Measurements from ENCODE around the gene FSTL4. TPM values are rescaled to one million over a fixed set of nuclear protein-coding genes. Genes with fewer than 3 reads are reported as not detected.

The FSTL4 gene
- total RNA-seq, 1 experiment from 2014 or later = 2.7 TPM

DNA sequence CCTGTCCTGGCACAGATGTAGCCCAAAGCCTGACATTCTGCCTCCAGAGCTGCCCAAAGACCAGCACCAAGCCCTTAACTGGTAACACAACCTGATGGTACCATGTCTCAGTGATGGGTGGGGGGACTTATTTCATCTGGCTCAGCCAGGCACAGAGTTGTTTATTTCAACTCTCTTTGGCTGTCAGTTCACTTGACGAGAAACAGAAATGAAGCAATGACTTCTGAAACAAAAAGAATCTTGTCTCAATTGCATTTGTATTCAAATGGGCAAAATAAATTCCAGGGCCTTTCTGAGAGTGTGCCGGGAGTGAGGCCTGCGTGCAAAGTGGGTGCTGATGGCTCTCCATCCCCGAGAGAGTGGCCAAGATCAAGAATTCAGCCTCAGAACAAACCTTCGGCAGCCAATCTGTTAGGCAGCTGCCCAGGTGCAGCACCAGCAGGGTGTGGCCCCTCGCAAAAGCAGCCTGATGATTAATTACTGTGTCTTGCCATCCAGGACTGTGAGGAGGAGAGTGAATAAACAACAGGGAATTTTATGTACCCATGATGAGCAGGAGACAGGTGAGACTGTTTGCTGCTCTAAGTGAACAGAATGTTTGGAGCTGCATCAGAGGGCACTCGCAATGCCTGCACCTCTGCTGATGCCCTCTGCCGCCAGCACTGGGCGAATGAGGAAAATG lies 322.5 kb downstream of the FSTL4 start:
- BruUV-seq (replicated peaks) = no TSS peak
- H3K4me1 ChIP-seq = no peaks in the 10 kb centered on the region
- ChIA-PET POLR2A (no interaction called here), CTCF (no interaction called here)
- intact Hi-C loops (cut with micrococcal nuclease; ENCODE audit: unreplicated experiment) = no loop called here
- Mint-ChIP-seq H3K9me3 (ENCODE audit: unreplicated experiment) (no peaks in the 10 kb centered on the region), H3K4me1 (ENCODE audit: low read depth, unreplicated experiment) (peaks cover 6% of the 10 kb centered on the region), H3K27me3 (ENCODE audit: insufficient read depth, unreplicated experiment) (no peaks in the 10 kb centered on the region), H3K27ac (ENCODE audit: unreplicated experiment) (no peak overlapping the region), H3K4me3 (ENCODE audit: unreplicated experiment) (no peak overlapping the region), H3K36me3 (ENCODE audit: insufficient read depth, unreplicated experiment) (no peaks in the 10 kb centered on the region)
- H3K36me3 ChIP-seq (ENCODE audit: control insufficient read depth, insufficient read depth, low read length) = no peaks in the 10 kb centered on the region
- no peak overlapping the region for H3K4me3 ChIP-seq (ENCODE audit: low read depth, low read length)
- TF ChIP-seq, protein P1, sequence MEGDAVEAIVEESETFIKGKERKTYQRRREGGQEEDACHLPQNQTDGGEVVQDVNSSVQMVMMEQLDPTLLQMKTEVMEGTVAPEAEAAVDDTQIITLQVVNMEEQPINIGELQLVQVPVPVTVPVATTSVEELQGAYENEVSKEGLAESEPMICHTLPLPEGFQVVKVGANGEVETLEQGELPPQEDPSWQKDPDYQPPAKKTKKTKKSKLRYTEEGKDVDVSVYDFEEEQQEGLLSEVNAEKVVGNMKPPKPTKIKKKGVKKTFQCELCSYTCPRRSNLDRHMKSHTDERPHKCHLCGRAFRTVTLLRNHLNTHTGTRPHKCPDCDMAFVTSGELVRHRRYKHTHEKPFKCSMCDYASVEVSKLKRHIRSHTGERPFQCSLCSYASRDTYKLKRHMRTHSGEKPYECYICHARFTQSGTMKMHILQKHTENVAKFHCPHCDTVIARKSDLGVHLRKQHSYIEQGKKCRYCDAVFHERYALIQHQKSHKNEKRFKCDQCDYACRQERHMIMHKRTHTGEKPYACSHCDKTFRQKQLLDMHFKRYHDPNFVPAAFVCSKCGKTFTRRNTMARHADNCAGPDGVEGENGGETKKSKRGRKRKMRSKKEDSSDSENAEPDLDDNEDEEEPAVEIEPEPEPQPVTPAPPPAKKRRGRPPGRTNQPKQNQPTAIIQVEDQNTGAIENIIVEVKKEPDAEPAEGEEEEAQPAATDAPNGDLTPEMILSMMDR (IDR thresholded peaks at IDR 0.05; ENCODE audit: insufficient read depth in 1 of 2, low read depth in 1 of 2, low read length in 1 of 2, severe bottlenecking in 1 of 2, unreplicated experiment in 1 of 2) = no peak
- H3K9me3 ChIP-seq = no peaks in the 10 kb centered on the region
- DNase-seq = no peak
- H3K27me3 ChIP-seq (replicated peaks; ENCODE audit: control insufficient read depth, insufficient read depth, low read length) = no peaks in the 10 kb centered on the region

DNA sequence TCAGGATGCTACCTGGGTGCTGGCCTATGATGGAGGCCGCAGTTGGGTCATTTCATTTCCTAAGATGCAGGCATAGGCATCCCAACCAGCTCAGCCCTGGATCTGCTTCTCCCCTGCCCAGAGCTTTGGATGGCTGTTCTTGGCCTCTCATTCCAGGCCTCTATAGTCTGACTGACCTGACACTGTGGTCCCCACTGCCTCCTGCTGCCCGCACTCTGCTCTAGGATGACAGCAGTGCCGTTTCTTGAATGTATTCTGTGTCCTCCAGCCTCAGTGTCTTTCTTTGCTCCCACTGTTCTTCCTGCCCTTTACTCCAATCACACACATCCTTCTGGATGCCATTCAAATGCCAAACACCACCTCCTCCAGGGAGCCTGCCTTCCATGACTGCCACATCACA lies 324.8 kb downstream of the FSTL4 start:
- CTCF ChIA-PET = interaction anchor here (0.6 to 1.4 kb wide), 6 partner anchors 12 to 183 kb away, joined by 3 to 6 read pairs (median 4); no protein-coding TSS in a partner anchor
- H3K27ac Mint-ChIP-seq (ENCODE audit: unreplicated experiment) = no peak overlapping the region
- H3K9me3 ChIP-seq = no peaks in the 10 kb centered on the region
- H3K36me3 ChIP-seq (ENCODE audit: control insufficient read depth, insufficient read depth, low read length) = no peaks in the 10 kb centered on the region
- no peaks in the 10 kb centered on the region for H3K27me3 Mint-ChIP-seq (ENCODE audit: insufficient read depth, unreplicated experiment)
- DNase-seq = peak in 1 of 2 experiments; percentile 8
- POLR2A ChIA-PET = no interaction called here
- intact Hi-C loops (cut with micrococcal nuclease; ENCODE audit: unreplicated experiment) = loop anchor here (1.0 kb wide), 1 partner anchor 176 kb away; no protein-coding TSS in a partner anchor
- H3K4me3 Mint-ChIP-seq (ENCODE audit: unreplicated experiment) = no peak overlapping the region
- TF ChIP-seq, protein P1 (IDR thresholded peaks at IDR 0.05; ENCODE audit: insufficient read depth in 1 of 2, low read depth in 1 of 2, low read length in 1 of 2, severe bottlenecking in 1 of 2, unreplicated experiment in 1 of 2) = peak in 1 of 2 experiments; percentile 59
- H3K36me3 Mint-ChIP-seq (ENCODE audit: insufficient read depth, unreplicated experiment) = no peaks in the 10 kb centered on the region
- H3K9me3 Mint-ChIP-seq (ENCODE audit: unreplicated experiment) = no peaks in the 10 kb centered on the region
- H3K4me1 Mint-ChIP-seq (ENCODE audit: low read depth, unreplicated experiment) = peaks cover 6% of the 10 kb centered on the region
- no peak overlapping the region for H3K4me3 ChIP-seq (ENCODE audit: low read depth, low read length)
- no peaks in the 10 kb centered on the region for H3K27me3 ChIP-seq (replicated peaks; ENCODE audit: control insufficient read depth, insufficient read depth, low read length)
- BruUV-seq (replicated peaks) = no TSS peak
- 0 out of 2 replicates have a peak, but pooled peaks cover under 1% of the 10 kb centered on the region for H3K4me1 ChIP-seq

DNA sequence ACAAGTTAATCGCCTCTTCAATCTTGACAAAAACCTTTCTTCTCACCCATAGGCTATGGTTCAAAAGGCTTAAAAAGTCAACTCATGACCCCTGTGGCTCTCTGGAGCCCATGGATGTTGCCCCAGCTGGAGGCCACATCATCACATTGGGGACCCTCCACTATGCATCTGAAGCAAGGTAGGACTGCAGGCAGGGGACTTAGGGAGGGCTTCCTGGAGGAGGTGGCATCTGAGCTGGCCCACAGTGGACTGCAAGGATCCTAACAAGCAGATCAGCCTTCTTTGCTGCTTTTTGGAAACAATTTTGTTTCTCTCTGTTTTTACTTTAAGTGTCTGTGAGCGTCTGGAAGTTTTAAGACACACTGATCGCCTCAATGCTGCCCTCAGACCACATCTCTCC lies 325.9 kb downstream of the FSTL4 start:
- Histone ChIP-seq H3K4me1 (0 out of 2 replicates have a peak, but pooled peaks cover 4% of the 10 kb centered on the region), H3K9me3 (no peaks in the 10 kb centered on the region), H3K4me3 (ENCODE audit: low read depth, low read length) (no peak overlapping the region), H3K27me3 (replicated peaks; ENCODE audit: control insufficient read depth, insufficient read depth, low read length) (no peaks in the 10 kb centered on the region), H3K36me3 (ENCODE audit: control insufficient read depth, insufficient read depth, low read length) (no peaks in the 10 kb centered on the region)
- H3K9me3 Mint-ChIP-seq (ENCODE audit: unreplicated experiment) = no peaks in the 10 kb centered on the region
- ChIA-PET POLR2A (no interaction called here), CTCF (interaction anchor here (0.8 to 1.1 kb wide), 2 partner anchors 11 to 182 kb away, joined by 3 to 4 read pairs; no protein-coding TSS in a partner anchor)
- TF ChIP-seq, protein P1 (IDR thresholded peaks at IDR 0.05; ENCODE audit: insufficient read depth in 1 of 2, low read depth in 1 of 2, low read length in 1 of 2, severe bottlenecking in 1 of 2, unreplicated experiment in 1 of 2) = no peak
- no peak overlapping the region for H3K4me3 Mint-ChIP-seq (ENCODE audit: unreplicated experiment)
- DNase-seq = no peak
- no peaks in the 10 kb centered on the region for H3K27me3 Mint-ChIP-seq (ENCODE audit: insufficient read depth, unreplicated experiment)
- H3K36me3 Mint-ChIP-seq (ENCODE audit: insufficient read depth, unreplicated experiment) = no peaks in the 10 kb centered on the region
- intact Hi-C loops (cut with micrococcal nuclease; ENCODE audit: unreplicated experiment) = no loop called here
- BruUV-seq (replicated peaks) = no TSS peak
- peaks cover 5% of the 10 kb centered on the region for H3K4me1 Mint-ChIP-seq (ENCODE audit: low read depth, unreplicated experiment)
- no peak overlapping the region for H3K27ac Mint-ChIP-seq (ENCODE audit: unreplicated experiment)
